HTERT RPE-1 (cell line): ENCODE data around the gene WRAP73.

Experiments
- in situ Hi-C: fragments of 300-500 bp; cut with MboI; formaldehyde crosslinking; loops from 4 replicates; pipeline ENCODE4 v1.14.3; 2020; ENCODE audit warnings: low sequenced_read_pairs

Gene WRAP73

DNA sequence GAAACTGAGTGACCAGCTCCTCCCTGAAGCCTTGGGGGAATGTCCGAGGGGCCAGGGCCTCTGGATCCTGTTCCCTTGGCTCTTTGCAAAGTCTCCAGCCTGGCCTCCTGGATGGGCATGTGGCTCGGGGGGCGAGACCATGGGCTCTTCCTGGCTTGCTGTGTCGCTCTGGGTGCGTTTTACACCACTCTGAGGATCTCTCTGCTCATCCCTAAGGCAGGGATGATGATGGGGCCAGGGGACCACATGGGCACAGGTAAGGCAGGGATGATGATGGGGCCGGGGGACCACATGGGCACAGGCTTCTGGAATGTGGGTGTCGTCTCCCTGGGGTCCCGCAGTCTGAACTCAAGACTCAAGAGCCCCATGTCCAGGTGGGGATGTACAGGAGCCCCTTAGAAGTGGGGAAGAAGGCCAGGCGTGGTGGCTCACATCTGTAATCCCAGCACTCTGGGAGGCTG is 20.1 kb upstream of the WRAP73 start:
- in situ Hi-C loops, result no loop called here

- in situ Hi-C loops, result no loop called here
Measured at GRCh38 chr1:3669421-3669821, 19.5 kb upstream of the WRAP73 start.

GRCh38 chr1:3668585-3669300 is 18.8 kb upstream of the WRAP73 start:
- in situ Hi-C loops, result no loop called here

GRCh38 chr1:3668148-3668547 is 18.2 kb upstream of the WRAP73 start:
- in situ Hi-C loops, result no loop called here

GRCh38 chr1:3664700-3665375 is 14.9 kb upstream of the WRAP73 start:
- in situ Hi-C loops, result no loop called here

DNA sequence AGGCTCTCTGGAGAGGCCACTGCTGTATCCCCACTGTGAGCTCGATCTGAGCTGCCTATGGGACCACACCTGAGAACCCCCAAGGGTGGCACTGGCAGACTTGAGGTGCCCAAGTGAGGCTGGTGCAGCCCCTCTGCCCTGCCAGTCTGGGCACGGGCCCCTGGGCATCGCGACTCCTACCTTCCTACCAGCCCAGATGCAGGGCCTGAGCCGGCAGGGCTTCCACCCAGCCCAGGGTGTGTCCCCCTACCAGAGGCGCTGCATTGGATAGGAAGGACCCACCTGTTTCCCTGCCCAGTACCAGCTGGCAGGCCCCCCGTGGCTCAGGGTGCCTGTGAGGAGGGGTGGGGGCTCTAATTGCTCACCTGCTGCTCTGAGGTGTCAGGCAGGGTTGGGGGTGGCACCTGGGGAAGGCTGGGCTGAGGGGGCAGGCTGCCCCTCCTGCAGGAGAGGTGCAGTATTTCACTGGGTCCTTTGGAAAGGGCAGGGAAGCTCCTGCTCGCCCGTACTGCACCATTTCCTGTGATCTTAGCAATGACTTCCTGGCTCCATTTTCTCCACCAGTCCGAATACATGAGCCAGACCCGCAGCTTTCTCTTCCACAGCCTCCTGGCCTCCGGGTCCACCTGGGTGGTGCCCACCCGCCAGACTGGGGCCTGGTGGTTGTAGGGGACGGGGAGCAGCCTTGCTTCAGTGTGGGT is 14.2 kb upstream of the WRAP73 start:
- in situ Hi-C loops, result no loop called here

- in situ Hi-C loops, result no loop called here
Measured at GRCh38 chr1:3662080-3662671, 12.3 kb upstream of the WRAP73 start.

DNA sequence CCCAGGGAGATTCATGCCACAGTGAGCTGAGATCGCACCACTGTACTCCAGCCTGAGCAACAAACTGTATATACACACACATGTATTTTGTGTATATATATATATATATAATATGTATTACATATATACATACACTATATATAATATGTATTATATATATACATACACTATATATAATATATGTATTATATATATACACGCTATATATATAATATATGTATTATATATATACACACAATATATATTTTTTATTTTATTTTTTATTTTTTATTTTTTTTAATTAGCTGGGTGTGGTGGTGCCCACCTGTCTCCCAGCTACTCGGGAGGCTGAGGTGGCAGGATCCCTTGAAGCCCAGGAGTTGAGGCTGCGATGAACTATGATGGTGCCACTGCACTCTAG is 11.7 kb upstream of the WRAP73 start:
- in situ Hi-C loops, result no loop called here

- in situ Hi-C loops, result no loop called here
Measured at GRCh38 chr1:3660704-3661103, 10.8 kb upstream of the WRAP73 start.

DNA sequence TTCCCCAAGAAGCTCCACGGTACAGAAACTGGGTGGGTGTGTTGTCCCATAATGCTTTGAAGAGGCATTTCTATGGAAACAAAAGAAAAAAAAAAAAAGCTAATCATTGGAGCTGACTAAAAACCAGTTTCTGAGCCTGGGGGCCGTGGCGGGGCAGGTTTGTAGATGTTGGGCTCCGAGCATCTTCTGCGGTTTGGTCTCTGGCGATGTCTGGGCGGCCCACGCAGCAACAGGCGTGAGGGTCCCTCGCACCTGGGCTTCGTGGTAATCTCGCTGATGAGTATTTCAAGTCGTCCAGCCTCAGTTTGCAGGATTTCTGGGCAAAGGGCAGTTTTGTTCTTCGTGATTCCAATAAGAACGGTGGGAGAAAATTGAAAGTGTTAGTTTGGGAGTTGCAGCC is 9.2 kb upstream of the WRAP73 start:
- in situ Hi-C loops, result no loop called here

DNA sequence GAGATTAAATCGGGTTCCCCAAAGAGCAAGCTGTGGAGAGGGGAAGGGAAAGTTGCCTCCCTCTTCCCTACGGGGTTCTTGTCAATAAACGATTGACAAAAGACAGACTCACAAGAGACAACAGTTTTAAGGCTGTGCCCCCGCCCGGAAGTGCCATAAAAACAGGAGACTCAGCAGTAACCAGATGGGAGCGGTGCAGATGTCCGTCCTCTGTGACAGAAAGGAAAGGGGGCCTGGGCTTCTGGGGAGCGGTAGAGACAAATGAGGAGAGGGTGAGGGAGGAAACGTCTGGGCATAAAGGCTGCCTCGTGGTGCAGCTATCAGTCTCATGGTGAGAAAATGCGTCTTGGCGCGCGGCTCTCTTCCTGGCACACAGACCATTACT is 8.3 kb upstream of the WRAP73 start:
- in situ Hi-C loops, result no loop called here

DNA sequence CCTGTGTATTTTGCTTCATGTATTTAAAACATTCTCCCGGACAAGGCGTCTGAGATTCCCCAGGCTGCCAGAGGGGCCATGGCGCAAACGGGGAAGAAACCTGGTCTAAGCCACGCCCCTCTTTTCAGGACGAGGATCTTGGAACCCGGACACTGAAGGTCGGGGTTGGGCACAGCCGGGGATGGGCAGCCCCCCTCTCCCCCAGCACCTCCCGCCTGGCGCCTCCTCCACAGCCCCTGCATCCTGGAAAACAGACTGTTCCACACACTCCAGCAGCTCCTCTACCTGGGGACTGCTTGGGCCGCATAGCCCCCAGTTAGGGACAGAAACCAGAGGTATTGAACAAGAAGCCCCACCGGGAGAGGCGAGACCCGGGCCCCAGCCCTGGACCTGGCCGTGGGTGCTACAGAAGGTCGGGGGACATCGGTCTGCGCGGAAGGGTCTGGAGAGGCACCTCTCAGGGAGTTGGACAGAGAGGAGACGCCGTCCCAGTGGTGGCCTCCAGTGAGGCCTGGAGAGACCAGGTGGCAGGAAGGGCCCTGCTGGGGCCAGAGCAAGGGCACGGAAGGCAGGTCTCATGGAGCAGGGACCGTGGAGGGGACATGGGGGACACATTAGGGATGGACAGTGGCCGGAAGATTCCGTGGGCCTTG is 7.8 kb upstream of the WRAP73 start:
- in situ Hi-C loops, result no loop called here

- in situ Hi-C loops, result no loop called here
Measured at GRCh38 chr1:3657096-3657475, 7.2 kb upstream of the WRAP73 start.

DNA sequence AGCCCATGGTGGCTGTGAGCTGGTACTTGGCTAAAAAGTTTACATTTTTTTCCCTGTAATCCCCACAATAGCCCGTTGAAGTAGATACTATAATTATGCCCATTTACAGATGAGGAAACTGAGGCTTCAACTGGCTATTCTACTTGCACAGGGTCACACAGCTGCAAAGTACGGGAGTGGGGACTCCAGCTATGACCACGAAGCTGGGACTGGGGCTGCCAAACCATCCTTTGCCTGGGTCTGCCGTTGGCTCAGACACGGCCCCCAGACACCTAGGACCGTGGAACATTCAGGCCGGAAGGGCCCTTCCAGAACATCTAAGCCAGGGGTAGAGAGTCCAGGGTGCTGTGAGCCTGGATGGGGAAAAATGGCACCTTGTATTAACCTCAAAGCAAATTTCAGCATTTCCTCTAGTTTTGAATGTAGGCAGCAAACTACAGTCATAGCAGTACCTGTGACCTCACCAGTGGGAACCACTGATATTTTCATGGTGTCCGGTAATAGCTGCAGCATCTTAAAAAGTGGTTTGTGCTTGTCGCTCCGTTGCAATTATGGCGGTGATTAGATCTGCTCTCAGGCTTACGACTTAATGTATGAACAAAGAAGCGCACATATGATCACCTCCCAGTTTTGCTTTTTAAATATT is 6.7 kb upstream of the WRAP73 start:
- in situ Hi-C loops, result no loop called here

- in situ Hi-C loops, result no loop called here
Measured at GRCh38 chr1:3654549-3655281, 4.8 kb upstream of the WRAP73 start.

- in situ Hi-C loops, result no loop called here
Measured at GRCh38 chr1:3653286-3653618, 3.3 kb upstream of the WRAP73 start.

- in situ Hi-C loops, result no loop called here
Measured at GRCh38 chr1:3652548-3653285, 2.8 kb upstream of the WRAP73 start.

DNA sequence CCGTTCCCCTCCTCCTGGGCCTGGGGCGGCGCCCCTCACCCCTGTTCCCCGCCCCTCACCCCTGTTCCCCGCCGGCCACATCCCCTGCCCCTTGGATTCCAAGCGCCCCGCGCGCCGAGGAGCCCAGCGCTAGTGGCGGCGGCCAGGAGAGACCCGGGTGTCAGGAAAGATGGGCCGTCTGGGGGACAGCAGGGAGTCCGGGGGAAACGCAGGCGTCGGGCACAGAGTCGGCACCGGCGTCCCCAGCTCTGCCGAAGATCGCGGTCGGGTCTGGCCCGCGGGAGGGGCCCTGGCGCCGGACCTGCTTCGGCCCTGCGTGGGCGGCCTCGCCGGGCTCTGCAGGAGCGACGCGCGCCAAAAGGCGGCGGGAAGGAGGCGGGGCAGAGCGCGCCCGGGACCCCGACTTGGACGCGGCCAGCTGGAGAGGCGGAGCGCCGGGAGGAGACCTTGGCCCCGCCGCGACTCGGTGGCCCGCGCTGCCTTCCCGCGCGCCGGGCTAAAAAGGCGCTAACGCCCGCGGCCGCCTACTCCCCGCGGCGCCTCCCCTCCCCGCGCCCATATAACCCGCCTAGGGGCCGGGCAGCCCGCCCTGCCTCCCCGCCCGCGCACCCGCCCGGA is 2.1 kb upstream of the WRAP73 start, which contains the start of gene TP73:
TSS of gene TP73 (plus strand) at position 587 of the 618 bp plus-strand sequence. CDS start 29,850 bp downstream, outside the sequence.
- in situ Hi-C loops, result no loop called here
